ENCODE measurements around the gene FEN1.

DNA sequence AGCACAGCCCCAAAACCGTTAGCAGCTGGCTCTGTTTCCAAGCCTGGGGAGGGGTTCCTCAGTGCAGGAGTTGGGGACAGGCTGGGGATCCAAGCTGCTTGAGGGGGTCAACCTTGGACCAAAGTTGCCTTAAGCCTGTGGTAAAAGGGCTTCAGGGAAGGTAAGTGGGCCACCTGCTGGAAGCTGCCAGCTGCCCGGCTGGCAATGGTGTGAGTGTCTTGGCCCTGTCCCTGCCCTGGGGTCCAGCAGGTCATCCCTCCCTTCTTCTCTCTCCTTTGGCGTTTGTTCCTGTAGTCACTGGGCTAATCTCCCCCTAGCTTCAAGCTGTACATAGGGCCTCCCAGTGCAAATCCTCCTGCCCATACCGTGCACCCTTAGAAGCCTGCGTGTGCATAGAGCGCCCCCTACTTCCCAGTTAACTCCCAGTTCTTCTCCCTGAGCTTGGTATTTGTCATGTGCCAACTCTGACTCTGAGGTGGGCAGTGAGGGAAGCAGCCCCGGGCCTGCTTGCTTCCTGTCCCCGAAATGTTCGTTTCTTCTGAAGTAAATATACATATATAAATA, 4.7 kb upstream of the FEN1 start:
- TF ChIP-seq REST (IDR thresholded peaks at IDR 0.05; ENCODE audit: low read depth): no peak
- no peak for TF ChIP-seq TAF1 (IDR thresholded peaks at IDR 0.05; ENCODE audit: low read depth)
- no peak for TF ChIP-seq ZBTB7A (IDR thresholded peaks at IDR 0.05; ENCODE audit: low read depth)
- no peak for TF ChIP-seq CEBPB (IDR thresholded peaks at IDR 0.05)
- TF ChIP-seq TEAD4 (IDR thresholded peaks at IDR 0.05): no peak
- TF ChIP-seq, protein P1, sequence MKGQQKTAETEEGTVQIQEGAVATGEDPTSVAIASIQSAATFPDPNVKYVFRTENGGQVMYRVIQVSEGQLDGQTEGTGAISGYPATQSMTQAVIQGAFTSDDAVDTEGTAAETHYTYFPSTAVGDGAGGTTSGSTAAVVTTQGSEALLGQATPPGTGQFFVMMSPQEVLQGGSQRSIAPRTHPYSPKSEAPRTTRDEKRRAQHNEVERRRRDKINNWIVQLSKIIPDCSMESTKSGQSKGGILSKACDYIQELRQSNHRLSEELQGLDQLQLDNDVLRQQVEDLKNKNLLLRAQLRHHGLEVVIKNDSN (IDR thresholded peaks at IDR 0.05): no peak
- TF ChIP-seq EP300 (IDR thresholded peaks at IDR 0.05; ENCODE audit: borderline replicate concordance): no peak
- TF ChIP-seq FOXM1 (IDR thresholded peaks at IDR 0.05; ENCODE audit: borderline replicate concordance, low read depth): no peak
